HepG2 (cell line): ENCODE results near the gene ECD. TPM values are rescaled to one million over a fixed set of nuclear protein-coding genes. Genes with fewer than 3 reads are reported as not detected.

ENCODE experiments used
- CREB3 ChIP-seq: sonication (generic); formaldehyde crosslinking; IDR thresholded peaks from 2 replicates; pipeline ENCODE4 v1.5.0; 2020; ENCODE audit warnings: missing genetic modification reagents
- EED ChIP-seq: sonication (generic); formaldehyde crosslinking; IDR thresholded peaks from 2 replicates; pipeline ENCODE4 v1.5.0; 2020; ENCODE audit warnings: mild to moderate bottlenecking, missing genetic modification reagents
- ELF4 ChIP-seq: sonication (generic); formaldehyde crosslinking; IDR thresholded peaks from 2 replicates; pipeline ENCODE4 v1.5.0; 2020; ENCODE audit warnings: missing genetic modification reagents, mild to moderate bottlenecking, moderate library complexity, borderline replicate concordance
- ETV6 ChIP-seq: sonication (generic); formaldehyde crosslinking; conservative IDR thresholded peaks from 2 replicates; pipeline ENCODE4 v1.4.0; 2020; ENCODE audit warnings: missing genetic modification reagents
- FOXM1 ChIP-seq: sonication (generic); formaldehyde crosslinking; IDR thresholded peaks from 2 replicates; pipeline ENCODE4 v1.5.0; 2020; ENCODE audit warnings: missing genetic modification reagents
- HNRNPL ChIP-seq: fragments of 200-400 bp; formaldehyde crosslinking; IDR thresholded peaks from 2 replicates; pipeline ENCODE4 v1.6.1; 2017; ENCODE audit warnings: mild to moderate bottlenecking, low read depth, low read length
- KDM6A ChIP-seq: IDR thresholded peaks from 2 replicates; pipeline ENCODE4 v1.6.1; 2016; ENCODE audit warnings: low read depth
- MXD4 ChIP-seq: IDR thresholded peaks from 2 replicates; pipeline ENCODE4 v1.6.1; 2016; ENCODE audit warnings: mild to moderate bottlenecking, missing biosample characterization, missing genetic modification reagents
- NAIF1 ChIP-seq: sonication (generic); formaldehyde crosslinking; IDR thresholded peaks from 2 replicates; pipeline ENCODE4 v1.5.0; 2020; ENCODE audit warnings: mild to moderate bottlenecking, missing genetic modification reagents, borderline replicate concordance
- NR2F1 ChIP-seq, 2 experiments: fragments of 450-650 bp in 1 of 2; formaldehyde crosslinking in 1 of 2; IDR thresholded peaks; 2 replicates each; pipeline versions ENCODE4 v1.5.0 to v1.6.1; 2016 to 2020; ENCODE audit warnings: mild to moderate bottlenecking in 1 of 2, missing compliant biosample characterization in 1 of 2, missing genetic modification reagents in 1 of 2, moderate library complexity in 1 of 2
- PHF21A ChIP-seq: sonication (generic); formaldehyde crosslinking; IDR thresholded peaks from 2 replicates; pipeline ENCODE4 v1.5.0; 2020; ENCODE audit warnings: mild to moderate bottlenecking, missing genetic modification reagents
- POGZ ChIP-seq: sonication (generic); formaldehyde crosslinking; IDR thresholded peaks from 2 replicates; pipeline ENCODE4 v1.4.0; 2020; ENCODE audit warnings: mild to moderate bottlenecking, missing genetic modification reagents
- RFXANK ChIP-seq: IDR thresholded peaks from 2 replicates; pipeline ENCODE4 v1.6.1; 2016
- SALL1 ChIP-seq: sonication (generic); formaldehyde crosslinking; IDR thresholded peaks from 2 replicates; pipeline ENCODE4 v1.8.0; 2022; ENCODE audit warnings: mild to moderate bottlenecking, missing genetic modification reagents
- SMAD1 ChIP-seq: sonication (generic); formaldehyde crosslinking; IDR thresholded peaks from 2 replicates; pipeline ENCODE4 v1.4.0; 2020; ENCODE audit warnings: missing genetic modification reagents, low read depth, mild to moderate bottlenecking, borderline replicate concordance
- ZKSCAN1 ChIP-seq: fragments of 150-350 bp; IDR thresholded peaks from 2 replicates; pipeline ENCODE4 v1.6.1; 2014; ENCODE audit warnings: low read length
- ZNF235 ChIP-seq: sonication (generic); formaldehyde crosslinking; IDR thresholded peaks from 2 replicates; pipeline ENCODE4 v1.8.1; 2023; ENCODE audit warnings: mild to moderate bottlenecking, missing genetic modification reagents, borderline replicate concordance
- ZNF337 ChIP-seq: sonication (generic); formaldehyde crosslinking; IDR thresholded peaks from 2 replicates; pipeline ENCODE4 v1.5.1; 2020; ENCODE audit warnings: missing genetic modification reagents, low read depth, mild to moderate bottlenecking, borderline replicate concordance
- ZNF407 ChIP-seq: sonication (generic); formaldehyde crosslinking; IDR thresholded peaks from one replicate; pipeline ENCODE4 v1.5.1; 2020; ENCODE audit warnings: mild to moderate bottlenecking, missing genetic modification reagents; ENCODE audit errors: not compliant biosample characterization
- ZNF678 ChIP-seq: sonication (generic); formaldehyde crosslinking; IDR thresholded peaks from 2 replicates; pipeline ENCODE4 v1.4.0; 2020; ENCODE audit warnings: mild to moderate bottlenecking, missing genetic modification reagents
- ZSCAN21 ChIP-seq: sonication (generic); formaldehyde crosslinking; IDR thresholded peaks from 2 replicates; pipeline ENCODE4 v1.8.0; 2022; ENCODE audit warnings: mild to moderate bottlenecking, missing genetic modification reagents, moderate library complexity, borderline replicate concordance
- ZSCAN25 ChIP-seq: sonication (generic); formaldehyde crosslinking; IDR thresholded peaks from 2 replicates; pipeline ENCODE4 v1.8.0; 2022; ENCODE audit warnings: mild to moderate bottlenecking, missing genetic modification reagents
- polyA plus RNA-seq, 8 experiments: library from polyadenylated mRNA; depleted of rRNA in 3 of 8; stranded (reverse) in 7 of 8; unstranded in 1 of 8; fragments of >200 nt; fragmentation: Illumina TruSeq in 4 of 8; extraction: Trizol in 4 of 8; gene quantifications; 2 replicates each; pipeline versions ENCODE4 v1.2.1 to v1.2.3, GENCODE V29; 2011 to 2016; ENCODE audit warnings: low read depth in 4 of 8, missing spikeins in 1 of 8, mixed read lengths in 1 of 8; ENCODE audit not compliant: insufficient read depth in 1 of 8
- total RNA-seq, 5 experiments: library from RNA; depleted of rRNA; stranded (reverse); fragments of >200 nt; fragmentation: Illumina TruSeq; extraction: Trizol; gene quantifications; 2 replicates each; pipeline ENCODE4 v1.2.3, GENCODE V29; 2016; ENCODE audit warnings: low read depth in 1 of 5

Gene ECD
- total and polyA plus RNA-seq, 2 of the 13 experiments (the other 11 are each of a cell fraction or from before 2014, with no cell fraction given) = 21.5 to 27.6 TPM

GRCh38 chr10:73167783-73168464, at the start of gene ECD, which contains the start of gene FAM149B1 (continued):
- TF ChIP-seq ELF4 (CRISPR knock-in tag) (peak; percentile 55; the same call in 1 of the 2 replicates), ZSCAN25 (CRISPR knock-in tag) (peak; percentile 78; the same call in 1 of the 2 replicates), ZNF407 (CRISPR knock-in tag) (no peak), KDM6A (CRISPR knock-in tag) (no peak), NAIF1 (CRISPR knock-in tag) (no peak), ZKSCAN1 (peak; percentile 78), FOXM1 (CRISPR knock-in tag) (no peak), RFXANK (CRISPR knock-in tag) (peak; percentile 74; the same call in 1 of the 2 replicates), SALL1 (CRISPR knock-in tag) (peak; percentile 87), ZSCAN21 (CRISPR knock-in tag) (no peak), ETV6 (CRISPR knock-in tag) (no peak), ZNF337 (0 out of 2 replicates have a peak, but pooled peaks have one; percentile 61), ZNF235 (peak; percentile 68; the same call in 1 of the 2 replicates), PHF21A (CRISPR knock-in tag) (peak; percentile 38; the same call in 1 of the 2 replicates), CREB3 (CRISPR knock-in tag) (peak; percentile 37; the same call in 1 of the 2 replicates), ZNF678 (no peak), MXD4 (CRISPR knock-in tag) (peak; percentile 58; the same call in 1 of the 2 replicates), POGZ (CRISPR knock-in tag) (peak; percentile 99), NR2F1 (CRISPR knock-in tag; IDR thresholded peaks at IDR 0.05) (no peak), HNRNPL (no peak), SMAD1 (CRISPR knock-in tag) (no peak; the same call in 1 of the 2 replicates), EED (peak; percentile 57)
